ENCODE data around the gene THSD7A. TPM values are rescaled to one million over a fixed set of nuclear protein-coding genes. Genes with fewer than 3 reads are reported as not detected.
A peak's percentile ranks its signal among the peaks of the same experiment; 100 is the strongest.

THSD7A gene
- total RNA-seq, 2 donors from 2014 or later, result 1.6 to 6.1 TPM

DNA sequence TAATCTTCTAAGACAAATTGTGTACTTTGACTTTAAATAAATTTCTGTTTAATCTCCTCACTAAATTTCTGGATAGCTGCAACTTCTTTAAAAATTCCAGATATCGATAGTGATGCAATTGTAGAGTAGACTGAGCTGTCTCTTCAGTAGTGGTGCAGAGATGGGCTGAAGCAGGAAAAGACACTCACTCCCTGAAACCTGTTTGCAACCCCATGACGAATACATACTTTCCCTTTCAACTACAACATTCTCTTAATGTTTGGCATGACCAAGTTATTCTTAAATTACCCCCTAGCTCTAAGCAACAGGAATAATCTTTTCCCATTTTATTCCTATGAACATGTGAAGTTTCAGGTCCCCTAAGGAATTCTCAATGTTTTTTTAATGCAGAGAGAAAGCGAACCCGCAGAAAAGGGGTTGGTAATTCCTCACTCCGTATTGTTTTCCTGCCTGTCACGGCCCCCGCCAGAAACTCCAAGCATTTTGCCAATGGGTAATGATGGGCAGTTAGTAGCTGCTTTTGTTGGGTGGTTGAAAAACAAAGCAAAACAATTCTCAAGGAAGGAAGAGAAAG is 1.3 kb downstream of the THSD7A start:
- TF ChIP-seq, protein P1, sequence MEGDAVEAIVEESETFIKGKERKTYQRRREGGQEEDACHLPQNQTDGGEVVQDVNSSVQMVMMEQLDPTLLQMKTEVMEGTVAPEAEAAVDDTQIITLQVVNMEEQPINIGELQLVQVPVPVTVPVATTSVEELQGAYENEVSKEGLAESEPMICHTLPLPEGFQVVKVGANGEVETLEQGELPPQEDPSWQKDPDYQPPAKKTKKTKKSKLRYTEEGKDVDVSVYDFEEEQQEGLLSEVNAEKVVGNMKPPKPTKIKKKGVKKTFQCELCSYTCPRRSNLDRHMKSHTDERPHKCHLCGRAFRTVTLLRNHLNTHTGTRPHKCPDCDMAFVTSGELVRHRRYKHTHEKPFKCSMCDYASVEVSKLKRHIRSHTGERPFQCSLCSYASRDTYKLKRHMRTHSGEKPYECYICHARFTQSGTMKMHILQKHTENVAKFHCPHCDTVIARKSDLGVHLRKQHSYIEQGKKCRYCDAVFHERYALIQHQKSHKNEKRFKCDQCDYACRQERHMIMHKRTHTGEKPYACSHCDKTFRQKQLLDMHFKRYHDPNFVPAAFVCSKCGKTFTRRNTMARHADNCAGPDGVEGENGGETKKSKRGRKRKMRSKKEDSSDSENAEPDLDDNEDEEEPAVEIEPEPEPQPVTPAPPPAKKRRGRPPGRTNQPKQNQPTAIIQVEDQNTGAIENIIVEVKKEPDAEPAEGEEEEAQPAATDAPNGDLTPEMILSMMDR (IDR thresholded peaks at IDR 0.05), result no peak
- Histone ChIP-seq H3K4me1 (ENCODE audit: control insufficient read depth in 1 of 2, low read depth in 2 of 2) (peaks cover 3 to 8% of the 10 kb centered on the region in 2 donors), H3K9me3 (no peaks in the 10 kb centered on the region), H3K36me3 (no peaks in the 10 kb centered on the region), H3K27me3 (replicated peaks; ENCODE audit: insufficient read depth) (no peaks in the 10 kb centered on the region), H3K27ac (no peak overlapping the region), H3K4me3 (peak overlapping the region; percentile 71)
- ATAC-seq (ENCODE audit: insufficient number of reproducible peaks, low FRiP score, low read depth) (no peak), DNase-seq (ENCODE audit: low spot score) (no peak)

DNA sequence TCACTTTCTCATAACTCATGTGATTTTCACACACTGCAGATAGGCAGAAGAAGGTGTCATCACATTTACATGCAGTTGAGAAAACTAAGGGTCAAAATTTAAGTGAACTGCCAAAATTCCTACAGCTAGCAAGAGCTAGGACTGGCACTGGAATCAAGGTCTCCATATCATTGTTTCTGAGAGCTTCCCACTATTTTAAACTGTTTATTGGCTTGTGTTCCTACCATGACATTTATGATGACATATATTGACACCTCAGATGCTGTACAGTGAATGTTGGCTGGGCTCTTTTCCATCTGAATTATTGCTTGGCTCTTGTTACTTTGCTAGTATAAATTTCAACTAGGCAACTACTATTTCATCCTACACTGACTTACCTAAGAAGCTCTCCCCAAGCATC is 2.0 kb downstream of the THSD7A start:
- no peak for DNase-seq (ENCODE audit: low spot score)
- Histone ChIP-seq H3K36me3 (no peaks in the 10 kb centered on the region), H3K4me1 (ENCODE audit: control insufficient read depth in 1 of 2, low read depth in 2 of 2) (peaks cover 3 to 8% of the 10 kb centered on the region in 2 donors), H3K27ac (no peak overlapping the region), H3K27me3 (replicated peaks; ENCODE audit: insufficient read depth) (no peaks in the 10 kb centered on the region), H3K4me3 (no peak overlapping the region), H3K9me3 (no peaks in the 10 kb centered on the region)
- TF ChIP-seq, protein P1 (IDR thresholded peaks at IDR 0.05), result no peak
- ATAC-seq (ENCODE audit: insufficient number of reproducible peaks, low FRiP score, low read depth), result no peak

DNA sequence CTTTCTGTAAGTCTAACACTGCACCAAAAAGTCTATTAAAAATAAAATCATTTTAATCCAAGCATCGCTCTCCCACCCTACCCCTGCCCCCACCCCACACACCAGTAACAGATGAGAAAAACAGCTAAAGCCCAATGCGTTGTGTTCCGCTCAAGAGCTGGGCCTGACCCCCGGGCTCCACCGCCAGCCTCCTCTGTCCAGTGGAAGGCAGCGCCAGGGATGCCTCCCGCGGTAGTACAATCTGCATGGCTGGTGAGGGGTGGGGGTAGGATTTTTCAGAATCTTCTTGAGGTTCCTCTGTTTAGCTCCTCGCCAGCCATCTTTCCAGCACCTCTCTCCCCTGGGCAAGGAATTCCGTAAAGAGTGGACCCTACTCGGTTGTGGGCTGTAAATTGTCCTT is 12.1 kb downstream of the THSD7A start:
- H3K9me3 ChIP-seq, result no peaks in the 10 kb centered on the region
- ATAC-seq (ENCODE audit: insufficient number of reproducible peaks, low FRiP score, low read depth) (no peak), DNase-seq (ENCODE audit: low spot score) (no peak)
- H3K27me3 ChIP-seq (replicated peaks; ENCODE audit: insufficient read depth), result no peaks in the 10 kb centered on the region
- H3K27ac ChIP-seq, result no peak overlapping the region
- H3K4me3 ChIP-seq, result no peak overlapping the region
- TF ChIP-seq, protein P1 (IDR thresholded peaks at IDR 0.05), result no peak
- H3K4me1 ChIP-seq (ENCODE audit: control insufficient read depth in 1 of 2, low read depth in 2 of 2), result no peaks in the 10 kb centered on the region
- H3K36me3 ChIP-seq, result no peaks in the 10 kb centered on the region

DNA sequence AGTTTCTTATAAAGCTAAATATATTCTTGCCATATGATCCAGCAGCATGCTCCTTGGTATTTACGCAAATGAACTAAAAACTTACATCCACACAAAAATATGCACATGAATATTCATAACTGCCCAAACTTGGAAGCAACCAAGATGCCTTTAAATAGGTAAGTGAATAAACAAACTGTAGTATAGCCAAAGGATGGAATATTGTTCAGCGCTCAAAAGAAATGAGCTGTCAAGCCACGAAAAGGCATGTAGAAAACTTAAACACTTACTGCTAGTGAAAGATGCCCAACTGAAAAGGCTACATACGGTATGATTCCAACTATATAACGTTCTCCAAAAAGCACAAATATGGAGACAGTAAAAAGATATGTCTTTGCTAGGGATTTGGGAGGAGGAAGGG is 12.7 kb downstream of the THSD7A start:
- no peak for ATAC-seq (ENCODE audit: insufficient number of reproducible peaks, low FRiP score, low read depth)

DNA sequence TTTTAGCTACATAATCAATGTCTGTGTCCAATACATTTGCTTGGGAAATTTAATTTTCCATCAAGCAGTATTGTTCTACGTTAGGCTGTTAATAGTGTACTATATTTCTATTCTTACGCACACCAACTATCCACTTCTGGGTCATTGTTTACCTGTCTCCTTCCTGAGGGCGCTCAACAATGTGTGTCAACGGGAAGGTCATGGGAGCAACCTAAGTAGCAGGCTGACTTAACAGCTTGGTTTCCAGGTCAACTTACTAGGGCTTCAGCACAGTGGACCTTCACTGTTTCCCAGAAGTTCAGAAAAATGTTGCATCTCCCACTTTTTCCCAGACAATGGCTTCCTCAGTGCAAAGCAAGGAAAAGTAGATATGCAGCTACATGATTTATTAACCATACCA is 13.7 kb downstream of the THSD7A start:
- TF ChIP-seq, protein P1 (IDR thresholded peaks at IDR 0.05), result no peak
- Histone ChIP-seq H3K4me3 (no peak overlapping the region), H3K27me3 (replicated peaks; ENCODE audit: insufficient read depth) (no peaks in the 10 kb centered on the region), H3K27ac (no peak overlapping the region), H3K36me3 (no peaks in the 10 kb centered on the region), H3K9me3 (no peaks in the 10 kb centered on the region), H3K4me1 (ENCODE audit: control insufficient read depth in 1 of 2, low read depth in 2 of 2) (no peaks in the 10 kb centered on the region)
- ATAC-seq (ENCODE audit: insufficient number of reproducible peaks, low FRiP score, low read depth), result no peak
- no peak for DNase-seq (ENCODE audit: low spot score)

More for the DNA sequence above, 12.7 kb downstream of the THSD7A start:
- TF ChIP-seq, protein P1 (IDR thresholded peaks at IDR 0.05), result no peak
- no peak for DNase-seq (ENCODE audit: low spot score)
- H3K27ac ChIP-seq, result no peak overlapping the region
- H3K9me3 ChIP-seq, result no peaks in the 10 kb centered on the region
- H3K27me3 ChIP-seq (replicated peaks; ENCODE audit: insufficient read depth), result no peaks in the 10 kb centered on the region
- H3K4me3 ChIP-seq, result no peak overlapping the region
- H3K36me3 ChIP-seq, result no peaks in the 10 kb centered on the region
- no peaks in the 10 kb centered on the region for H3K4me1 ChIP-seq (ENCODE audit: control insufficient read depth in 1 of 2, low read depth in 2 of 2)

Data from thoracic aorta (tissue), 2 donors.